HFFc6 (cell line): ENCODE data around the gene SSPN. TPM values are rescaled to one million over a fixed set of nuclear protein-coding genes. Genes with fewer than 3 reads are reported as not detected.

ENCODE experiments used
- DNase-seq: peaks from one replicate; pipeline ENCODE4 v3.0.0-alpha.2; 2018
- H3K27ac Mint-ChIP-seq: 2 replicates; pipeline ENCODE4 v1.8.0; 2020; ENCODE audit warnings: mild to moderate bottlenecking, mixed read lengths
- H3K27me3 Mint-ChIP-seq: 2 replicates; pipeline ENCODE4 v1.8.0; 2021; ENCODE audit warnings: mild to moderate bottlenecking, moderate library complexity, mixed read lengths; ENCODE audit not compliant: insufficient read depth
- H3K36me3 Mint-ChIP-seq: 2 replicates; pipeline ENCODE4 v1.8.0; 2021; ENCODE audit warnings: low read depth, mixed read lengths
- H3K4me1 Mint-ChIP-seq: 2 replicates; pipeline ENCODE4 v1.8.0; 2020; ENCODE audit warnings: low read depth, mixed read lengths
- H3K4me3 Mint-ChIP-seq: 2 replicates; pipeline ENCODE4 v1.8.0; 2020; ENCODE audit warnings: mild to moderate bottlenecking, moderate library complexity, mixed read lengths
- H3K9me3 Mint-ChIP-seq: 2 replicates; pipeline ENCODE4 v1.8.0; 2020; ENCODE audit warnings: mild to moderate bottlenecking, mixed read lengths
- total RNA-seq, 6 experiments: library from RNA; stranded (reverse); fragmentation: NEBNext Ultra II Directional; extraction: Animal tissue kit (Norgen Biotek cat#: 25700); gene quantifications; 2 replicates in 1 of 6; 3 replicates in 5 of 6; pipeline ENCODE4 v1.2.3, GENCODE V29; 2021
- TF ChIP-seq, protein P1 (sequence below): fragments of 200-600 bp; sonication (generic); IDR thresholded peaks from 2 replicates; pipeline ENCODE4 v1.5.0; 2021; ENCODE audit warnings: antibody characterized with exemption, mild to moderate bottlenecking

SSPN gene
- total RNA-seq, 6 experiments from 2014 or later, result 10.6 to 17.5 (median 15.4) TPM

DNA sequence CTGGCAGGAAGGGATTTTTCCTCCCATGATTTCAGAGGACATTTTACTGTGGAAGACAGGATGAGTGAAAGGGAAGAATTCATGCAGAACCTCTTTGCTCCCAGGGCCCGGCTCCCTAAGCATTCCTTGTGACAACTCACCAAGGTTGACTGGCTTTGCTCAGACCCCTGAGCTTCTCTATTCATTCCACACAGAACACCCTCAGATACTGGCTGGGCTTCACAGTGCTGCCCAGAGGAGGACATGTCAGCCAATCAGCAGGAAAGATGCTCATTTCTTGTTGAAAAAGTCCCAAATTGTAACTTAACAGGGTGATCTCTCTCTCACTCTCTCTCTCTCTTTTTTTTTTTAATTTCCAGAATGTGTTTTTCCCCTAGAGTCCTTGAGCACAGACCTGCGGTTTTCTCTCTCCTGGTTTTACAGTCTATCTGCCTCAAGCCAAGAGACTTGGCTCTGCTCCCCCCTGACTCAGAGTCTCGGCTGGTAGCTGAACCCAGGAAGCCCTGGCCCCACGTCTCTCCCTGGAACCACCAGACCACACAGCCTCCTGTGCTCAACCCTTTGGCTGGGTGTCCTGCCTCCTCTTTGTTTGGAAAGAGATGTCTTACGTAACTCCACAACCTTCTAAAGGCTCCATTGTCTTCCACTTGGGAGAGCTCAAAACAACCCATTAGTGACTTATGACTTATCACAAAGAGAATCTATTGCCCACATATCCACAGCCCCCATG is 43.9 kb downstream of the SSPN start:
- Mint-ChIP-seq H3K4me3 (peak overlapping the region; percentile 38), H3K4me1 (peaks cover 25% of the 10 kb centered on the region), H3K9me3 (no peaks in the 10 kb centered on the region)

GRCh38 chr12:26239852-26240815 is 44.8 kb downstream of the SSPN start:
- Mint-ChIP-seq H3K27me3 (peaks cover 9% of the 10 kb centered on the region), H3K4me1 (peaks cover 25% of the 10 kb centered on the region), H3K27ac (no peak overlapping the region; the same call in 1 of the 2 replicates), H3K36me3 (no peaks in the 10 kb centered on the region), H3K9me3 (no peaks in the 10 kb centered on the region), H3K4me3 (no peak overlapping the region)
- TF ChIP-seq, protein P1, sequence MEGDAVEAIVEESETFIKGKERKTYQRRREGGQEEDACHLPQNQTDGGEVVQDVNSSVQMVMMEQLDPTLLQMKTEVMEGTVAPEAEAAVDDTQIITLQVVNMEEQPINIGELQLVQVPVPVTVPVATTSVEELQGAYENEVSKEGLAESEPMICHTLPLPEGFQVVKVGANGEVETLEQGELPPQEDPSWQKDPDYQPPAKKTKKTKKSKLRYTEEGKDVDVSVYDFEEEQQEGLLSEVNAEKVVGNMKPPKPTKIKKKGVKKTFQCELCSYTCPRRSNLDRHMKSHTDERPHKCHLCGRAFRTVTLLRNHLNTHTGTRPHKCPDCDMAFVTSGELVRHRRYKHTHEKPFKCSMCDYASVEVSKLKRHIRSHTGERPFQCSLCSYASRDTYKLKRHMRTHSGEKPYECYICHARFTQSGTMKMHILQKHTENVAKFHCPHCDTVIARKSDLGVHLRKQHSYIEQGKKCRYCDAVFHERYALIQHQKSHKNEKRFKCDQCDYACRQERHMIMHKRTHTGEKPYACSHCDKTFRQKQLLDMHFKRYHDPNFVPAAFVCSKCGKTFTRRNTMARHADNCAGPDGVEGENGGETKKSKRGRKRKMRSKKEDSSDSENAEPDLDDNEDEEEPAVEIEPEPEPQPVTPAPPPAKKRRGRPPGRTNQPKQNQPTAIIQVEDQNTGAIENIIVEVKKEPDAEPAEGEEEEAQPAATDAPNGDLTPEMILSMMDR, result no peak
- DNase-seq, result no peak

More for the DNA sequence above, 43.9 kb downstream of the SSPN start:
- Mint-ChIP-seq H3K27ac (peak overlapping the region; percentile 43), H3K36me3 (no peaks in the 10 kb centered on the region), H3K27me3 (peaks cover 9% of the 10 kb centered on the region)
- TF ChIP-seq, protein P1, result no peak
- DNase-seq, result peak; percentile 78

DNA sequence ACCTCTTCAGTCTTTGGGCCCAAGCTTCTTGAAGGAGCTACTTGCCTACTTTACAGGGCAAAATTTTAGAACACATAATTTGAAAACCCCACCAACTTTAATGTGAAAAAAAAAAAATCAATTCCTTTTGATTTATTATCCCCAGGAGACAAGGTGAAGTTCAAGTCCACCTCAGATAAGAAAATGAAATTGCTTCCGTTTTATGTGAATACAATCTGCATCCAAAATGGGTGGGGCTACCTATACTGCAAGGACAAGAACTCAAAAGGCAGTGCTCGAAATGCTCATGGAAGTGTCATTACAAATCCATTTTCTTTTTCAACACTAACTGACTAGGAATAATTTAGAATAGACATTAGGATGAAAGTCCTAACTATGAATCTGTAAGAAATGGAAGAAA is 45.7 kb downstream of the SSPN start:
- TF ChIP-seq, protein P1, result no peak
- Mint-ChIP-seq H3K36me3 (no peaks in the 10 kb centered on the region), H3K27ac (no peak overlapping the region), H3K9me3 (no peaks in the 10 kb centered on the region), H3K4me1 (peaks cover 25% of the 10 kb centered on the region), H3K27me3 (peaks cover 9% of the 10 kb centered on the region), H3K4me3 (no peak overlapping the region)
- no peak for DNase-seq

- H3K4me3 Mint-ChIP-seq, result no peak overlapping the region
- H3K4me1 Mint-ChIP-seq, result peaks cover 25% of the 10 kb centered on the region
- H3K9me3 Mint-ChIP-seq, result no peaks in the 10 kb centered on the region
- no peak overlapping the region for H3K27ac Mint-ChIP-seq
- DNase-seq, result no peak
- TF ChIP-seq, protein P1, result no peak
- H3K27me3 Mint-ChIP-seq, result peaks cover 14% of the 10 kb centered on the region
- H3K36me3 Mint-ChIP-seq, result no peaks in the 10 kb centered on the region
Measured at GRCh38 chr12:26242683-26243082, 47.3 kb downstream of the SSPN start.

DNA sequence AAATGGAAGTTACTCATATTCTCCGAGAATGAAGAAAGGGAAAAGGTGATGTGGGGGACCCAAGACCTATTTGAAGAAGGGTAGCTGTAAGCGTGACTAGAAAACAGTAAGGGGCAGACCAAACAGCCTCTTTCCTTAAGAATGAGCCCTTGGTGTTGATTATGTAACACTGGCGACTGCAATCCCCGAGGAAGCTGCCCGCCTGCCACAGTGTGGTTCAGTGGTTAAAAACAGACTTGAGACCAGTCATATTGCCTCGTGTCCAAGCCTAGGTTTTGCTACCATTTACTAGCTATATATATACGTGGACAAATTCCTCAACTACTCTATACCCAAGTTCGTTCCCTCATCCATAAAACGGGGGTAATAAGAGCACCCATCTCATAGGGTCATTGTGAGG is 49.1 kb downstream of the SSPN start:
- Mint-ChIP-seq H3K27me3 (peaks cover 12% of the 10 kb centered on the region), H3K4me1 (peaks cover 9% of the 10 kb centered on the region), H3K9me3 (peaks cover 3% of the 10 kb centered on the region; the same call in 1 of the 2 replicates), H3K4me3 (no peak overlapping the region), H3K36me3 (no peaks in the 10 kb centered on the region), H3K27ac (no peak overlapping the region)
- no peak for DNase-seq
- TF ChIP-seq, protein P1, result no peak
